NCI-H510A treated with DMSO at 0.1 percent for 48 hours (cell line): ENCODE results near the gene DMP1.
"Not testable (repeated sequence)": the region's sequence is repeated elsewhere in the genome, so short reads cannot be mapped to it uniquely, and the experiment has no call there.

ENCODE experiments used
- DNase-seq: peaks from one replicate; lab custom pipeline; 2025; lab: John Stamatoyannopoulos, UW

DMP1 gene

GRCh38 chr4:87680271-87680670 is 30.2 kb downstream of the DMP1 start:
- DNase-seq, result peak; percentile 15

- no peak for DNase-seq
These were observed 38.2 kb downstream of the DMP1 start for GRCh38 chr4:87688316-87688715.

GRCh38 chr4:87690947-87691346 is 40.9 kb downstream of the DMP1 start:
- DNase-seq, result not testable (repeated sequence)

GRCh38 chr4:87692060-87692459 is 42.0 kb downstream of the DMP1 start:
- DNase-seq, result not testable (repeated sequence)

GRCh38 chr4:87697272-87697671 is 47.2 kb downstream of the DMP1 start:
- DNase-seq, result no peak

GRCh38 chr4:87697945-87698344 is 47.9 kb downstream of the DMP1 start:
- DNase-seq, result no peak

GRCh38 chr4:87698394-87698793 is 48.3 kb downstream of the DMP1 start:
- no peak for DNase-seq

- no peak for DNase-seq
These were observed 53.9 kb downstream of the DMP1 start for GRCh38 chr4:87704001-87704400.

- no peak for DNase-seq
These were observed 57.3 kb downstream of the DMP1 start for GRCh38 chr4:87707279-87707918.
